Epithelial cell of proximal tubule (primary cell): ENCODE results near the gene TAP2. TPM values are rescaled to one million over a fixed set of nuclear protein-coding genes. Genes with fewer than 3 reads are reported as not detected.

ENCODE experiments used
- DNase-seq: peaks from one replicate; pipeline ENCODE4 v3.0.0-alpha.2; 2011; ENCODE audit warnings: low read depth
- H3K4me3 ChIP-seq: 2 replicates; pipeline ENCODE4 v1.5.1; 2011; ENCODE audit warnings: low read depth, mild to moderate bottlenecking, low read length
- CTCF ChIP-seq: conservative IDR thresholded peaks from 2 replicates; pipeline ENCODE4 v1.5.1; 2012; ENCODE audit warnings: low read depth, mild to moderate bottlenecking, low read length
- total RNA-seq: library from RNA; depleted of rRNA; stranded (reverse); fragments of >200 nt; gene quantifications from 2 replicates; pipeline ENCODE4 v1.2.3, GENCODE V29; 2015

TAP2 gene
- total RNA-seq, 1 donor from 2014 or later: 23.6 TPM

DNA sequence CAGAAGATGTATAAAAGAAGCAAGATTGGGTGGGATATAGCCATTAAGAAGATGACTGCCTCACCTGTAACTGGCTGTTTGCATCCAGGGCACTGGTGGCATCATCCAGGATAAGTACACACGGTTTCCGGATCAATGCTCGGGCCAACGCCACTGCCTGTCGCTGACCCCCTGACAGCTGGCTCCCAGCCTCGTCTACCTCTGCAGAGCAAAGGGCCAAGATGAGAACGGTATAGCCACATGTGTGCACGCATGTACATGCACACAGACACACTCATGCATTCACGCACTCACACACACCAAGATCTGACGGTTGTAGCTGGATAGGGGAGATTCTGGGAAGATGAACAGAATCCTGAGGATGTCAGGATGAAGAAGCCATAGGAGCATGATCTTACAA, 8.5 kb upstream of the TAP2 start:
- no peak for DNase-seq
- no peak overlapping the region for H3K4me3 ChIP-seq
- no peak for TF ChIP-seq CTCF

DNA sequence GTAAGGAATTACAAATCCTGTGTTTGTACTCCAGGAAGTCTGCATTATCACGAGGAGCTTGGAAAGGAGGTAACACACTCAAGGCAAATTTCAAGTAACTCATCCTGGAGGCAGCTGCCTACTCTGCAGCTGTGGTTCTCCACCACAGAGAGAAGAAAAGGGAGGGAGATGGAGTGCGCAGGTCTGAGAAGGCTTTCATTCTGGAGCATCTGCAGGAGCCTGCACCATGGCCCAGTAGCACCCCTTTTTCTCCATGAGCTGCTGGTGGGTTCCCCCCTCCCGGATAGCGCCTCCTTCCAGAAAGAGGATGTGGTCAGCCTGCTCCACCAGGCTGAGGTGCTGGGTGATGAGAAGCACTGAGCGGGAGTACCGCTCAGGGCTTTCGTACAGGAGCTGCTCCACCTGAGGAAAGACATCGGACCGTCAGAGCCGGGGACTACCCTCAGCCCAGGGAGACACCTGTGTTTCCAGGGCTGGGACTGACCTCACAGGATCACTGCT, 6.9 kb upstream of the TAP2 start:
- no peak overlapping the region for H3K4me3 ChIP-seq
- TF ChIP-seq CTCF: no peak
- no peak for DNase-seq

DNA sequence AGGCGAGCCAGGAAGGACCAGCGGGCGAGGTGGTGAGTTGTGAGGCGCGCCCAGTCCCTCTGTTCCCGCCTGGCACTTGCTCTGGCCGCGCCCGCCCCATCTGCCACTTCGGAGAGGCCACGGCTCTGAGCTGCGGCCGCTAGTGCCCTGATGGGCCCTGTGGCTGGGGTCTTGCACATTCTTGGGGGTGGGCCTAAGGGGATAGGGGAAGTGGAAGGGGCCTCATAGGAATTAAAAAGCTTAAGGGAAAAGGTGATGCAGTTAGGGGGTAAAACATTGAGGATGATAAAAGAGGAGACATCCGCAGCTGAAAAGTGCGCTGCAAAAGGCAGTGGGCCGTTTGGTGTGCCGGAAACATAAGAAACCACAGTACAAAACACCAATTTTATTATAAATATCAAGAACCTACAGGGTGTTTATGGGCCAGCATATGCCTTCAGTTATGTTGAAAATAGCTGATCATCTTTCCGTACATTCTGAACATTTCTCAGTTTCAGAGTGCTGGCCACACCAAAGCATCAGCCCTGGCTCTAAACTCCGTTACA, 6.4 kb upstream of the TAP2 start:
- peak overlapping the region; percentile 71 for H3K4me3 ChIP-seq
- no peak for DNase-seq
- TF ChIP-seq CTCF: no peak

DNA sequence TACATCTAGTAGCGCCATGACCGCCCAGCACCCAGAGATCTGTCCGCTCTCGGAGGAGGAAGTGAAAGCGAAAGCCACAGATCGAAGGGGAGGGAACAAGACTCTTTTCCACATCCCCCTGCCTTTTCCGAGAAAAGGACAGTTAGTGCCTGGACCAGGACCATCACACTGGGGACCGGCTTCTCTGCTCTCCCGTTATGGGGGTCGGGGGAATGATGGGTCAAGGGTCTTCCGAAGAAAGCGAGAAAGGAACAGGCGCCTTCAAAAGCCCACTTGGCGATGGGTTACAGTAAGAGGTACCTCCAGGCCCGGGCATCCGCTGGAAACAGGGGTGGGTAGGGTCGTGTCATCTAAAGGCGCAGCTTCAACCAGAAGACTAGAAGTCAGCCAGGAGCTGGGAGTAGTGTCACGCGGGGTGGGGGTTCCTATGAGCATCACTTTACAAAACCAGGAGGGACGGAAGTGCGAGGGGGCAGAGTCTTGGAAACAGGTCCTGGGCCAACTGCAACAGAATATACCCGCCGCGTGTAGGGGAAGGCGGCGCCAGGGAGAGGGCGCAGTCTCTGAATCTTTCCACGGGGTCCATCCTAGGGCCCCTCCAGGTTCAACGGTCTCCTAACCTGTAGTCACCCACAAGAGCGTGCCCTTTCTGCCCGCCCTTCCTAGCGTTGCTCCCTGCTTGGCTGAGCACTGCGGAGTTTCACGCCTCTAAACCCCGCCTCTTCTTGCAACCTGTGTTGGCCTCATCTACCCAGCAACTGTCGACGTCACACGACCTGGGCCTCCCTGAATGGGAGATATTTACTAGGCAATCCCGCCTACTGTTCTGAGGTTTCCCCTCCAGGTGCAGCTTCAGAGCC, 5.7 kb upstream of the TAP2 start, which contains the start of gene PSMB8:
PSMB8 (minus strand) TSS at position 69 of the 860 bp plus-strand sequence; CDS start at position 18, 51 bp downstream.
- H3K4me3 ChIP-seq: peak within 1 kb of the TSS; percentile 71
- TF ChIP-seq CTCF: no peak
- peak; percentile 73 for DNase-seq

DNA sequence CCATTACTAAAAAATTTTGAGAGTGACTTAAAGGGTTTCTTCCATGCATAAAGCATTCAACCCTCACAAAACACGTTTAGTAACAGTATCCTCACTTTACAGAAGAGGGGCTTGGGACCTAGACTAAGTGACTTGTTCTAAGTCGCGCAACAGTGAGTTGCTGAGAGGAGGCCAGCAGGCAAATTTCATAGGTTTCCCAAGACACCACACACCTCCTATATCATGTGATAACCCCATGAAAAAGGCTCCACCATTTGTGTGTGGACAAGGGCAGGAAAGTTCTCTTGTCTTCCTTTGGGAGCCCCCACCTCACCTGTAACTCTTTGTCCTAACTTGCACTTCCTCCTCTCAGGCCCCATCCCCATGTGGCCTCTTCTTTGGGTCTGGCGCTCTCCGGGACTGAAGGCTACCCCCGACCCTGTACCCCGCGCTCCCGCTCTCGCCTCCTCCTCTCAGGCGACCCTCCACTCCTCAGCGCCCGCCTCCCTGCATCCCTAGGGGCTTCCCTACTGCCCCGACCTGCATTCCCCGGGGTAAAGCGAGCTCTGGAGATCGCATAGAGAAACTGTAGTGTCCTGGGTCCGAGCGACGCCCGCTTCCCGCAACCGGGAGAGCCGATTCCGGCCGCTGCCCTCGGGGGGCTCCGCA, 4.9 kb upstream of the TAP2 start:
- no peak for DNase-seq
- H3K4me3 ChIP-seq: peak overlapping the region; percentile 71
- no peak for TF ChIP-seq CTCF

DNA sequence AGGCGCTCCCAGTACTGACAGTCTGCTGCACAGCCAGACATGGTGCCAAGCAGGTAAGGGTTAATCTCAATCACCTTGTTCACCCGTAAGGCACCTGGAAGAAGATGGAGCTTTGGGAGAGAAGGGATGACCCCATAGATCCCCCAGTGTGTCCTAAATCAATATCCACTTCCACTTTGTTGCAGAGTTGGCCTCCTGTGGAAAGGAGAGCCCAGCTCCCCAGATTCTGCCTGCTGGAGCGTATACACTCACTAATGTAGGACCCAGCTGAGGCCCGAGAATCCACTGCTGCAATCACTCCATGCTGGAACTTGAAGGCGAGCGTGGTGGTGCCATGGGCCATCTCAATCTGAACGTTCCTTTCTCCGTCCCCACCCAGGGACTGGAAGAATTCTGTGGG, 4.2 kb upstream of the TAP2 start:
- no peak for TF ChIP-seq CTCF
- peak overlapping the region; percentile 71 for H3K4me3 ChIP-seq
- no peak for DNase-seq
